GM20000 (cell line): ENCODE data around the gene USP13.

Experiments used
- DNase-seq: peaks from one replicate; pipeline ENCODE4 v3.0.0; 2012; ENCODE audit warnings: low spot score
- TF ChIP-seq, protein P1 (sequence below): IDR thresholded peaks from 2 replicates; pipeline ENCODE4 v1.5.1; 2012; ENCODE audit warnings: mild to moderate bottlenecking, control low read depth; ENCODE audit errors: extremely low read depth, missing control alignments

The USP13 gene

GRCh38 chr3:179671309-179671708 lies 18.5 kb downstream of the USP13 start:
- no peak for DNase-seq
- TF ChIP-seq, protein P1, sequence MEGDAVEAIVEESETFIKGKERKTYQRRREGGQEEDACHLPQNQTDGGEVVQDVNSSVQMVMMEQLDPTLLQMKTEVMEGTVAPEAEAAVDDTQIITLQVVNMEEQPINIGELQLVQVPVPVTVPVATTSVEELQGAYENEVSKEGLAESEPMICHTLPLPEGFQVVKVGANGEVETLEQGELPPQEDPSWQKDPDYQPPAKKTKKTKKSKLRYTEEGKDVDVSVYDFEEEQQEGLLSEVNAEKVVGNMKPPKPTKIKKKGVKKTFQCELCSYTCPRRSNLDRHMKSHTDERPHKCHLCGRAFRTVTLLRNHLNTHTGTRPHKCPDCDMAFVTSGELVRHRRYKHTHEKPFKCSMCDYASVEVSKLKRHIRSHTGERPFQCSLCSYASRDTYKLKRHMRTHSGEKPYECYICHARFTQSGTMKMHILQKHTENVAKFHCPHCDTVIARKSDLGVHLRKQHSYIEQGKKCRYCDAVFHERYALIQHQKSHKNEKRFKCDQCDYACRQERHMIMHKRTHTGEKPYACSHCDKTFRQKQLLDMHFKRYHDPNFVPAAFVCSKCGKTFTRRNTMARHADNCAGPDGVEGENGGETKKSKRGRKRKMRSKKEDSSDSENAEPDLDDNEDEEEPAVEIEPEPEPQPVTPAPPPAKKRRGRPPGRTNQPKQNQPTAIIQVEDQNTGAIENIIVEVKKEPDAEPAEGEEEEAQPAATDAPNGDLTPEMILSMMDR, result no peak

DNA sequence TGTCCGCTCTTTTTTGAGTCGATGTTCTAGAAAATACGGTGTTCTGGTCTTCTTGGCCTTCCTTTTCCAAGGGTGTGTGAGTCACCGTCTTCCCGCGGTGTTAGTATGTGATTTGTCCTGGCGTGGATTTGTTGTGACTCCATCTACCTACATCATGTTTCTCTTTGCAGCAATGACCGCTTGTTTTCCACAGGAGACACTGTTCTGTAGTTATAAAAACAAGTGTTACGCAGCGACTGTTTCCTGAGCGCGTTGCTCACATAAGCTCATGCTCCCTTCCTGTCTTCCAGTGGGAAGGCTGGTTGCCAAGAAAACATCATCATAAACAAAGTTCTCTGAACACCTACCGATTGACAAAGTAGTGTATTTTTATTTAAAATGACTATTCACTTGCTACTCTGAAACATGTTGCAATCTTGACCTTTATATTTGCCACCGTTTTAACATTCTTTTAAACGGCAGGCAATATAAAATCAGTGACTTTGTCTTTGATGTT lies 19.0 kb downstream of the USP13 start:
- TF ChIP-seq, protein P1, result no peak
- no peak for DNase-seq

- DNase-seq, result no peak
- TF ChIP-seq, protein P1, result no peak
Measured at GRCh38 chr3:179672918-179673317, 20.1 kb downstream of the USP13 start.

DNA sequence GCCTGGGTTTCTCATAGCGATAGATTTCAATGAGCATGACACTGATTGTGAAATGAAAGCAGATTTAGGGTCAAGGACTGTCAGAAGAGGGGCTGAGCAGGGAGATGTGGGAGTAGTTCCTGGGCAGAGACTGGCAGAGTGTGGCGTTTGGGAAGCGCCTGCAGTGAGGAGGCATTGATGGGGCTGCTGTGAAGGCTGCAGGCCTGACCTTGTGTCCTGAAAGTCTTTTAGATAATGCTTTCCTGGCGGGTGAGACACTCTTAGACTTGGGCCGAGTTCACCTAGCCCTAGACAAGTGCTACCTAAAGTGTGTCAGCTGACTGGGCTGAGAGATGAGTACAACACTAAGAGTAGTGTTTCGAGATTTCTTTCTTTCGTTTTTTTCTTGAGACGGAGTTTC lies 20.7 kb downstream of the USP13 start:
- DNase-seq, result no peak
- TF ChIP-seq, protein P1, result no peak

GRCh38 chr3:179676081-179676480 lies 23.2 kb downstream of the USP13 start:
- TF ChIP-seq, protein P1, result no peak

GRCh38 chr3:179677884-179678283 lies 25.0 kb downstream of the USP13 start:
- no peak for DNase-seq

More at GRCh38 chr3:179676081-179676480, 23.2 kb downstream of the USP13 start:
- no peak for DNase-seq

GRCh38 chr3:179681492-179682263 lies 28.8 kb downstream of the USP13 start:
- DNase-seq, result no peak

More at GRCh38 chr3:179677884-179678283, 25.0 kb downstream of the USP13 start:
- TF ChIP-seq, protein P1, result no peak

More at GRCh38 chr3:179681492-179682263, 28.8 kb downstream of the USP13 start:
- TF ChIP-seq, protein P1, result no peak
